NB4 (cell line): Measurements from ENCODE around the gene KPNB1.

Experiments used
- CTCF ChIP-seq: IDR thresholded peaks from one replicate; pipeline ENCODE4 v1.5.1; 2012; ENCODE audit warnings: low read depth, low read length
- MAX ChIP-seq: IDR thresholded peaks from 2 replicates; pipeline ENCODE4 v1.6.1; 2011; ENCODE audit warnings: low read depth, low read length
- POLR2A ChIP-seq: IDR thresholded peaks from 2 replicates; pipeline ENCODE4 v1.6.1; 2011; ENCODE audit warnings: mild to moderate bottlenecking; ENCODE audit not compliant: insufficient read length; ENCODE audit errors: extremely low read depth

GRCh38 chr17:47670064-47670463 is 20.3 kb downstream of the KPNB1 start:
- TF ChIP-seq POLR2A (no peak), CTCF (no peak), MAX (no peak)
